Small intestine (tissue), 16 donors: ENCODE measurements around the gene CTU2. TPM values are rescaled to one million over a fixed set of nuclear protein-coding genes. Genes with fewer than 3 reads are reported as not detected.
A peak's percentile ranks its signal among the peaks of the same experiment; 100 is the strongest.

ENCODE experiments used
- DNase-seq, 2 donors: peaks; one replicate each; pipeline versions ENCODE4 v3.0.0 to v3.0.0-alpha.2; 2013
- FAIRE-seq: peaks from 2 replicates; lab custom pipeline; 2012; peaks lifted over from hg19 to GRCh38; lab: Jason Lieb, UNC
- H3K27ac ChIP-seq, 3 donors: one replicate each; pipeline ENCODE4 v1.5.1; 2013; ENCODE audit warnings: low read length in 2 of 3, mild to moderate bottlenecking in 2 of 3, control low read depth in 1 of 3, inconsistent platforms in 1 of 3, low read depth in 1 of 3, moderate library complexity in 1 of 3
- H3K27me3 ChIP-seq, 3 donors: one replicate each; pipeline ENCODE4 v1.6.1; 2013; ENCODE audit warnings: low read length in 3 of 3, inconsistent platforms in 1 of 3; ENCODE audit not compliant: control insufficient read depth in 3 of 3, insufficient read depth in 3 of 3
- H3K36me3 ChIP-seq, 3 donors: one replicate each; pipeline ENCODE4 v1.6.1; 2013; ENCODE audit warnings: low read length in 3 of 3, inconsistent platforms in 1 of 3, low read depth in 1 of 3, mild to moderate bottlenecking in 1 of 3, moderate library complexity in 1 of 3; ENCODE audit not compliant: control insufficient read depth in 3 of 3, insufficient read depth in 2 of 3
- H3K4me1 ChIP-seq, 3 donors: one replicate each; pipeline ENCODE4 v1.6.1; 2013; ENCODE audit warnings: low read length in 2 of 3, inconsistent platforms in 1 of 3, low read depth in 1 of 3, mild to moderate bottlenecking in 1 of 3, moderate library complexity in 1 of 3; ENCODE audit not compliant: control insufficient read depth in 3 of 3, insufficient read depth in 2 of 3
- H3K4me3 ChIP-seq, 3 donors: one replicate each; pipeline ENCODE4 v1.5.1; 2013; ENCODE audit warnings: low read length in 3 of 3, control low read depth in 1 of 3, inconsistent platforms in 1 of 3, low read depth in 1 of 3, mild to moderate bottlenecking in 1 of 3, moderate library complexity in 1 of 3
- H3K9me3 ChIP-seq, 2 donors: one replicate each; pipeline ENCODE4 v1.6.1; 2013; ENCODE audit warnings: low read depth in 1 of 2, low read length in 1 of 2; ENCODE audit not compliant: control insufficient read depth in 2 of 2, insufficient read depth in 1 of 2
- WGBS, 3 donors: extraction: QIAGEN DNeasy Blood & Tissue Kit; methylation state at CpG; one replicate each; pipeline ENCODE4 v1.1.7; 2013; 5-methylcytosine and 5-hydroxymethylcytosine counted together
- long read RNA-seq, 10 donors: transcript quantifications; one replicate each; lab custom pipeline, GENCODE V29; 2026
- polyA plus RNA-seq, 4 donors: library from polyadenylated mRNA; stranded (reverse) in 3 of 4; unstranded in 1 of 4; fragments of 200-250 nt in 3 of 4; fragments of 120-200 nt in 1 of 4; gene quantifications; one replicate each; pipeline versions ENCODE4 v1.2.1 to v1.2.3, GENCODE V29; 2013
- donor health status: healthy with polysubstance abuse.
- donor health status: control.
- donor health status: control.
- donor health status: Bipolar disorder and iron deficiency.
- donor health status: healthy.

CTU2 gene
- polyA plus RNA-seq, result 10 to 100 TPM in 3 of 4 donors, 1 to 10 TPM in 1; 7.8 to 15.0 (median 11.2) TPM
- long read RNA-seq, donor 1, result 0 reads
- long read RNA-seq, donor 2, partial matches to known transcripts, result 0 of 1 reads
- long read RNA-seq, donor 2, other reads (novel, unspliced or antisense), result 0 of 1 reads
- long read RNA-seq, donor 3, partial matches to known transcripts, result 0 of 1 reads
- long read RNA-seq, donor 3, other reads (novel, unspliced or antisense), result 0 of 1 reads
- long read RNA-seq, donor 4, result 0 reads
- long read RNA-seq, donor 5, partial matches to known transcripts, result 0 of 1 reads
- long read RNA-seq, donor 5, other reads (novel, unspliced or antisense), result 0 of 1 reads
- long read RNA-seq, donor 6, partial matches to known transcripts, result 0 of 1 reads
- long read RNA-seq, donor 6, other reads (novel, unspliced or antisense), result 0 of 1 reads
- long read RNA-seq, donor 7, partial matches to known transcripts, result 17 of 20 reads
- long read RNA-seq, donor 7, other reads (novel, unspliced or antisense), result 0 of 20 reads
- long read RNA-seq, donor 8, partial matches to known transcripts, result 0 of 1 reads
- long read RNA-seq, donor 8, other reads (novel, unspliced or antisense), result 0 of 1 reads
- long read RNA-seq, donor 9, partial matches to known transcripts, result 0 of 1 reads
- long read RNA-seq, donor 9, other reads (novel, unspliced or antisense), result 0 of 1 reads
- long read RNA-seq, donor 10, partial matches to known transcripts, result 0 of 2 reads
- long read RNA-seq, donor 10, other reads (novel, unspliced or antisense), result 0 of 2 reads

DNA sequence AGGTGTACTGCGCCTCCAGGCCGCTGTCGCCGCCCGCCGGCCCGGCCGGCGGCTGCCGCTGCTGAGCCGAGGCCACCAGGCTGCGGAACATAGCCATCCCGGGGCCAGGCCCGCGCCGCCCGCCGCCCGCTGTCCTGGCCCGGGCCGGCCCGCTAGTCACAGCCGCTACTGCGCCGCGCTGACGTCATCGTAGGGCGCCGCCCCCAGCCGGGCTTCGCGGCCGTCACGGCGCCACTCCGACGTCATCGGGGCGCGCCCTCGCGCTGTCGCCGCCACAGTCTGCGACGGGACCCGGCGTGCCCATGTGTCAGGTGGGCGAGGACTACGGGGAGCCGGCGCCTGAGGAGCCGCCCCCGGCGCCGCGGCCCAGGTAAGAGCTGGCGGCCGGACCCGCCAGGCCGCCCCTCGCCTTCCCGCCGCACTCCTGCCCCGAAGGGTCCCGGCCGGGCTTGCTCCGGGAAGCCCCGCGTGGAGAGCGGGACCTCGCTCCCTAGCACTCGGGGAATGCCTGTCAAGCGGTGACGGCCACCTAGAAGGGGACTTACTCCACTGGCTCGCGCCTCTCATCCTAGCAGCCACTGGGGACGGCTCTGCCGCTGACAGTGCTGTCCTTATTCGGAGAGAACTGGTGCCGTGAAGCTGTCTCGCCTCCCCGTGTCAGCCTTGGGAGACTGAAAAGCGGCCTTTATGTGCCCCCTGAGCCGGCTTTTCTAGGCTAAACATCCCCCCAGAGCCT is at the start of gene CTU2, which contains the start of gene RNF166:
CTU2 (plus strand) TSS at position 275 of the 736 bp plus-strand sequence; CDS start at position 303, 28 bp downstream.
RNF166 (minus strand) TSS at position 180 of the 736 bp plus-strand sequence; CDS start at position 97, 83 bp downstream.
- DNase-seq (peak; percentile 78 to 97), FAIRE-seq (no peak)
- WGBS, 3 donors, result 0 to 1% (median 0%) methylated on average over 27 to 86 of the region's 86 CpGs
- H3K27me3 ChIP-seq, result no peaks in the 10 kb centered on the region
- peak within 1 kb of the TSS; percentile 76 to 91 (median 77) for H3K4me3 ChIP-seq
- H3K4me1 ChIP-seq, result peaks cover 0 to 17% (median 0%) of the 10 kb centered on the region in 3 donors
- H3K27ac ChIP-seq, result peak within 1 kb of the TSS in 2 of 3 donors; percentile 82 to 91
- peaks cover 0 to 37% (median 3%) of the 10 kb centered on the region in 3 donors for H3K36me3 ChIP-seq
- H3K9me3 ChIP-seq, result no peaks in the 10 kb centered on the region

DNA sequence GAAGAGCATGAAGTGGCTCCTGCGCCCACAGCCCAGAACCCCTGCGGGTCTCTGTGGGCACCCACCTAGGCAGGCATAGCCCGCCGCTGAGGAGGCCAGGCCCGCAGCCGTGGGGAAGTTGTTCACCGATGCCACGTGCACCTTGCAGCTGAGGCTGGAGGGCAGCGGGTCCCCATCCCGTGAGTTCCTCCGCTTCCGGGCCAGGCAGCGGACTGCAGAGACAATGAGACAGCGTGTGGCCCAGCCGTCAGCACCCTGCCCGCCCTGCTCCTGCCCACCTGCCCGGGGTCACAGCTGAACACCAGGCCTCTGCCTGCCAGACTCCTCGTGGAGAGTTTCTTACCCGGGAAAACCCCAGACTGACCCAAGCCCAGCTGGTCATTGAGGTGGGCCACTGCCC is 48.9 kb upstream of the CTU2 start:
- DNase-seq (no peak), FAIRE-seq (no peak)
- Histone ChIP-seq H3K4me1 (peaks cover 0 to 13% (median 3%) of the 10 kb centered on the region in 3 donors), H3K27me3 (no peaks in the 10 kb centered on the region), H3K36me3 (peaks cover 10 to 72% (median 11%) of the 10 kb centered on the region in 3 donors), H3K4me3 (no peak overlapping the region), H3K27ac (no peak overlapping the region), H3K9me3 (no peaks in the 10 kb centered on the region)
- 94 to 96% (median 94%) methylated on average over 19 of the region's 19 CpGs for WGBS, 3 donors

DNA sequence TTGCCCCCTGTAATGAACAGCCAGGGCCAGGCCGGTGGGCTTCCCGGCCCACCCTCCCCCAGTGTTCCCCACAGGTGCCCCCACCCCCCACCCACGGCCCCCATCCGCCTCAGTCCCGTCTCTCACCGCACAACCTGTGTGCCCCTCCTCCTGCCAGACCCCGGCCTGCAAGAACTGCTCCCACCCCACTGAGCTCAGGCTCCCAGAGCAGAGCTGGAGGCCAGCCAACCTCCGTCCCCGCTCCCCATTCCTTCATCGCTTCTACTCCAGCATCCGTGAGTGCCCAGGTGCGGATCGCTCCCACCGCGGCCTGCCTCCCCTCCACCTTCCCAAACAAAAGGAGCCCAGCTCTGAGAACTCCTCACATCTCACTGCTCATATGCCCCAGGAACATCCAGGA is 47.6 kb upstream of the CTU2 start:
- H3K9me3 ChIP-seq, result no peaks in the 10 kb centered on the region
- DNase-seq (no peak), FAIRE-seq (no peak)
- peaks cover 10 to 59% (median 11%) of the 10 kb centered on the region in 3 donors for H3K36me3 ChIP-seq
- H3K4me3 ChIP-seq, result no peak overlapping the region
- no peaks in the 10 kb centered on the region for H3K27me3 ChIP-seq
- H3K27ac ChIP-seq, result no peak overlapping the region
- peaks cover 0 to 14% (median 3%) of the 10 kb centered on the region in 3 donors for H3K4me1 ChIP-seq
- 94 to 96% (median 95%) methylated on average over 14 to 15 of the region's 15 CpGs for WGBS, 3 donors

DNA sequence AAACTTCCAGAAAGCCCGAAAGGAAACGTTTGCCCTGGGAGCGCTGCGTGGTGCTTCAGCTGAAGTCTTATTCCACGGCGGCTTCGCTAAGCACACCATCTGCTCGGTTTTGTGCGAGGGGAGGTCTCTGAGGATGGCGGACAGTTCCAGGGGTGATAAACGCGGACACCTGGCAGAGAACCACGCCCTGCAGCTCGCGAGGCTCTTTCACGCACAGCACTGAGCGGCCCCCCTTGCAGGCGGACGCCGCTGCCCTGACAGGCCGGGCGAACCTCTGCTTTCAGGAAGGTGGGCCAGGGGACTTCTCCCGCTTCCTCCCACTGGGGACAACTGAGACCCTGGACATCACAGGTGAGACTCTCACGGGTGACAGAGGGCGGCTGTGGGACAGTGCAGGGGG is 47.1 kb upstream of the CTU2 start:
- H3K36me3 ChIP-seq, result peaks cover 10 to 55% (median 11%) of the 10 kb centered on the region in 3 donors
- DNase-seq (no peak), FAIRE-seq (no peak)
- WGBS, 3 donors, result 91 to 94% (median 93%) methylated on average over 25 of the region's 25 CpGs
- no peaks in the 10 kb centered on the region for H3K9me3 ChIP-seq
- peaks cover 0 to 17% (median 3%) of the 10 kb centered on the region in 3 donors for H3K4me1 ChIP-seq
- H3K4me3 ChIP-seq, result no peak overlapping the region
- H3K27ac ChIP-seq, result no peak overlapping the region
- no peaks in the 10 kb centered on the region for H3K27me3 ChIP-seq

DNA sequence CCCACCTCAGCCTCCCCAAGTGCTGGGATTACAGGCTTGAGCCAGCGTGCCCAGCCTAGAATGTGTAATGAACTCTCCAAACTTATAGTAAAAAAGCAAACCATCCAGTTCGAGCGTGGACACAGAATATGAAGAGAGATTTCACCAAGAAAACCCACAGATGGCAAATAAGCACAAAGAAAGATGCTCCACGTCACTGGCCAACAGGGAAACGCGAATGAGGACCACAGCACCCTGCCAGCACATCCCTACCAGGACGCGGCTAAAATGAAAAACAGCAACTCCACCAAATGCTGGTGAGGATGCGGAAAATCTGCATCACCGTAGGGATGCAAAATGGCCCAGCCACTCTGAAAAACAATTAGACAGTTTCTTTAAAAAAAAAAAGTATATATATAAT is 44.8 kb upstream of the CTU2 start:
- Histone ChIP-seq H3K27me3 (no peaks in the 10 kb centered on the region), H3K36me3 (peaks cover 2 to 35% (median 3%) of the 10 kb centered on the region in 3 donors), H3K4me3 (no peak overlapping the region), H3K4me1 (peaks cover 0 to 18% (median 8%) of the 10 kb centered on the region in 3 donors), H3K27ac (no peak overlapping the region), H3K9me3 (no peaks in the 10 kb centered on the region)
- no peak for FAIRE-seq
- 84 to 85% (median 85%) methylated on average over 10 of the region's 10 CpGs for WGBS, 3 donors
- no peak for DNase-seq

DNA sequence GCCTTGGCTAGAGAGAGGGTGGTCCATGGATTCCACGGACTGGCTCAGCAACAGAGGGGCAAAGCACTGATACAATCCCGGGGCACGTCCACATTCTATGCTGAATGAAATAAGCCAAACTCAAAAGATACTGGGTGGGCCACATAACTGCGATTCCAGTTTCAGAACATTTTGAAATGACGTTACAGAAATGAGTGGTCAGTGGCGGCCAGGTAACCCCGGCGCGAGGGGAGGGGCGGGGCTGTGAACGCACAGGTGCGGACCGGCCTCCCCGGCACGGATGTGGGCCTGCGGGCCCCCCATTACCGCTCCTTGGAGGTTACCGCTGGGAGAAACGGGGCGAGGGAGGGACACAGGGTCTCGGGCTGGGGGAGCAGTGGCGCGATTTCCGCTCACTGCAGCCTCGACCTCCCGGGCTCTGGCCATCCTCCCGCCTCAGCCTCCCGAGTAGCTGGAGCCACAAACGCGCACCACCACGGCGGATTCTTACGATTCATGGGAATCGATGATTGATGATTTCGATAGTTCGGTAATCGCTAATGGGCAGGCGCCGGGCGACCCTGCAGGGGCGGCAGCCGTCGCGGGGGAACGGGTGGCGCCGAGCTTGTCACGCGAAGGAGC is 44.0 kb upstream of the CTU2 start:
- H3K4me3 ChIP-seq, result peak overlapping the region; percentile 77 to 99 (median 95)
- DNase-seq, result peak in 1 of 2 donors; percentile 47
- no peaks in the 10 kb centered on the region for H3K27me3 ChIP-seq
- peaks cover 0 to 18% (median 8%) of the 10 kb centered on the region in 3 donors for H3K4me1 ChIP-seq
- peaks cover under 1 to 27% (median 3%) of the 10 kb centered on the region in 3 donors for H3K36me3 ChIP-seq
- no peak for FAIRE-seq
- H3K9me3 ChIP-seq, result no peaks in the 10 kb centered on the region
- WGBS, 3 donors, result 1 to 2% (median 1%) methylated on average over 42 to 49 of the region's 49 CpGs
- peak overlapping the region; percentile 64 to 97 (median 85) for H3K27ac ChIP-seq

DNA sequence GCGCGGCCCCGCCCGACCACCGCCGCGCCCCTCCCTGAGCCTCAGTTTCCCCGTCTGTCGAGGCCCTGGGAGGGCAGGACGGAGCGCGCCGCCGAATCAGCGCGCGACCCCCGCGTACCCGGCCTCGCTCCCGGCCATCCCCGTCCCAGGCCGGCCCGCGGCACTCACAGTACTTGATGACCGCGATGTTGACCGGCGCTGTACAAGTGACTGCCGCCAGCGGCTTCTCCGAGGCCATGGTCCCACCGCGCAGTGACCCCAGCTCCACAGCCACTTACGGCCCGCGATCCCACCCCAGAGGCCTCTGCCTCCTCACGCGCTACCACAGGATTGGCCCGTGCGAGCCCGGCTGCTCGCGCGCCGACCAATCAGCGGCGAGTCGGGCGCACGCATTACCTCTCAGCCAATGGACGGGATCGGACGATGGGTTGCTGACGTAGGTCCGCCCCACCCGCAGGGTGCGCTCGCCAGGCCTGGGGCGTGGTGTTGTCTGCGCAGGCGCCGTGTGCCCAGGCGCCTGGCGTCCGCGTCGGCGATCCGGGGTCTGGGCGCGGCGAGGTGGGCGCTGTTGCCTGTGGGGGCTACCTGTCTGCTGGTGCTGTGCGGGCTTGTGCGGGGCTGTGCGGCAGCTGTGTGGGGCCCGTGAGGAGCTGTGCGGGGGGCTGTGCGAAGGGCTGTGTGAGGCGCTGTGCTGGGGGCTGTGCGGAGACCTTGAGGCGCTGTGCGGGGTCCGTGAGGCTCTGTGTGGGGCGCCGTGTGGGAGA is 43.3 kb upstream of the CTU2 start, which contains the start of gene MVD:
MVD (minus strand) TSS at position 249 of the 764 bp plus-strand sequence; CDS start at position 238, 11 bp downstream.
- 0% methylated on average over 46 to 88 of the region's 88 CpGs for WGBS, 3 donors
- peak within 1 kb of the TSS; percentile 77 to 99 (median 95) for H3K4me3 ChIP-seq
- peaks cover 0 to 18% (median 8%) of the 10 kb centered on the region in 3 donors for H3K4me1 ChIP-seq
- peaks cover 0 to 20% (median 2%) of the 10 kb centered on the region in 3 donors for H3K36me3 ChIP-seq
- H3K27me3 ChIP-seq, result no peaks in the 10 kb centered on the region
- H3K9me3 ChIP-seq, result no peaks in the 10 kb centered on the region
- DNase-seq (peak; percentile 98), FAIRE-seq (no peak)
- peak within 1 kb of the TSS; percentile 70 to 97 (median 85) for H3K27ac ChIP-seq
